HUES48 (cell line): ENCODE results near the gene CAVIN1.
"Not testable (repeated sequence)": the region's sequence is repeated elsewhere in the genome, so short reads cannot be mapped to it uniquely, and the experiment has no call there.

Experiments used
- H3K27ac ChIP-seq: one replicate; pipeline ENCODE4 v1.7.0; 2013; ENCODE audit warnings: low read depth, low read length, inconsistent platforms
- H3K27me3 ChIP-seq: 2 replicates; pipeline ENCODE4 v1.6.1; 2013; ENCODE audit warnings: mild to moderate bottlenecking, low read length; ENCODE audit not compliant: control insufficient read depth, insufficient read depth
- H3K36me3 ChIP-seq: 2 replicates; pipeline ENCODE4 v1.6.1; 2013; ENCODE audit warnings: low read length; ENCODE audit not compliant: control insufficient read depth, insufficient read depth
- H3K4me1 ChIP-seq: 2 replicates; pipeline ENCODE4 v1.6.1; 2013; ENCODE audit warnings: mild to moderate bottlenecking, low read length; ENCODE audit not compliant: control insufficient read depth, insufficient read depth
- H3K4me3 ChIP-seq: 2 replicates; pipeline ENCODE4 v1.5.1; 2013; ENCODE audit warnings: mild to moderate bottlenecking, low read depth, low read length
- H3K9ac ChIP-seq: 2 replicates; pipeline ENCODE4 v1.6.1; 2013; ENCODE audit warnings: mild to moderate bottlenecking, low read depth, low read length, moderate library complexity
- H3K9me3 ChIP-seq: 2 replicates; pipeline ENCODE4 v1.6.1; 2013; ENCODE audit warnings: low read length; ENCODE audit not compliant: control insufficient read depth, insufficient read depth

CAVIN1 gene

GRCh38 chr17:42422958-42423712, at the start of gene CAVIN1:
Gene CAVIN1 (minus strand): TSS chr17:42423256. CDS start chr17:42423097, 159 bp downstream.
- peaks cover 27% of the 10 kb centered on the region for H3K27me3 ChIP-seq
- no peaks in the 10 kb centered on the region for H3K9me3 ChIP-seq
- H3K4me3 ChIP-seq: peak within 1 kb of the TSS; percentile 79
- no peaks in the 10 kb centered on the region for H3K36me3 ChIP-seq
- H3K4me1 ChIP-seq: peaks cover 20% of the 10 kb centered on the region
- H3K27ac ChIP-seq: peak within 1 kb of the TSS; percentile 82
- H3K9ac ChIP-seq: peak within 1 kb of the TSS; percentile 59

- Histone ChIP-seq H3K36me3 (peaks cover 69% of the 10 kb centered on the region), H3K27me3 (no peaks in the 10 kb centered on the region), H3K4me3 (no peak overlapping the region)
These were observed 44.8 kb upstream of the CAVIN1 start for GRCh38 chr17:42467889-42468288.

GRCh38 chr17:42463976-42464400, 40.9 kb upstream of the CAVIN1 start:
- Histone ChIP-seq H3K9me3 (no peaks in the 10 kb centered on the region), H3K27ac (no peak overlapping the region), H3K9ac (no peak overlapping the region), H3K27me3 (no peaks in the 10 kb centered on the region), H3K36me3 (peaks cover 51% of the 10 kb centered on the region), H3K4me1 (peaks cover 12% of the 10 kb centered on the region; the same call in 1 of the 2 replicates), H3K4me3 (no peak overlapping the region)

More at GRCh38 chr17:42467889-42468288, 44.8 kb upstream of the CAVIN1 start:
- Histone ChIP-seq H3K9ac (no peak overlapping the region), H3K4me1 (no peaks in the 10 kb centered on the region), H3K9me3 (no peaks in the 10 kb centered on the region), H3K27ac (no peak overlapping the region)

GRCh38 chr17:42460371-42460770, 37.3 kb upstream of the CAVIN1 start:
- H3K27me3 ChIP-seq: no peaks in the 10 kb centered on the region
- no peak overlapping the region for H3K9ac ChIP-seq
- no peaks in the 10 kb centered on the region for H3K9me3 ChIP-seq
- H3K27ac ChIP-seq: no peak overlapping the region
- peaks cover 21% of the 10 kb centered on the region for H3K4me1 ChIP-seq
- H3K4me3 ChIP-seq: no peak overlapping the region
- H3K36me3 ChIP-seq: peaks cover 21% of the 10 kb centered on the region

GRCh38 chr17:42459801-42460281, 36.8 kb upstream of the CAVIN1 start:
- H3K4me3 ChIP-seq: peak overlapping the region; percentile 85
- peaks cover 21% of the 10 kb centered on the region for H3K4me1 ChIP-seq
- no peak overlapping the region for H3K9ac ChIP-seq
- H3K36me3 ChIP-seq: peaks cover 21% of the 10 kb centered on the region
- no peak overlapping the region for H3K27ac ChIP-seq
- no peaks in the 10 kb centered on the region for H3K27me3 ChIP-seq
- no peaks in the 10 kb centered on the region for H3K9me3 ChIP-seq

- H3K4me3 ChIP-seq: peak overlapping the region; percentile 85
- no peaks in the 10 kb centered on the region for H3K27me3 ChIP-seq
- peaks cover 18% of the 10 kb centered on the region for H3K36me3 ChIP-seq
- peaks cover 21% of the 10 kb centered on the region for H3K4me1 ChIP-seq
- peak overlapping the region; percentile 72 for H3K27ac ChIP-seq
- H3K9me3 ChIP-seq: no peaks in the 10 kb centered on the region
- peak overlapping the region; percentile 76; the same call in 1 of the 2 replicates for H3K9ac ChIP-seq
These were observed 36.3 kb upstream of the CAVIN1 start for GRCh38 chr17:42459256-42459800.

- H3K27ac ChIP-seq: peak within 1 kb of the TSS; percentile 72
- H3K27me3 ChIP-seq: no peaks in the 10 kb centered on the region
- H3K36me3 ChIP-seq: peaks cover 12% of the 10 kb centered on the region
- peak within 1 kb of the TSS; percentile 85 for H3K4me3 ChIP-seq
- peak within 1 kb of the TSS; percentile 76 for H3K9ac ChIP-seq
- peaks cover 21% of the 10 kb centered on the region for H3K4me1 ChIP-seq
- no peaks in the 10 kb centered on the region for H3K9me3 ChIP-seq
These were observed 35.6 kb upstream of the CAVIN1 start, which contains the start of gene ATP6V0A1 for GRCh38 chr17:42458497-42459255. Gene ATP6V0A1 (plus strand): TSS chr17:42458878. CDS start chr17:42460895, 2,017 bp downstream.

- Histone ChIP-seq H3K36me3 (peaks cover 7% of the 10 kb centered on the region), H3K27ac (no peak overlapping the region), H3K9ac (no peak overlapping the region), H3K4me1 (peaks cover 21% of the 10 kb centered on the region), H3K4me3 (no peak overlapping the region), H3K9me3 (no peaks in the 10 kb centered on the region), H3K27me3 (no peaks in the 10 kb centered on the region)
These were observed 34.2 kb upstream of the CAVIN1 start for GRCh38 chr17:42457107-42457792.

GRCh38 chr17:42456223-42457106, 33.4 kb upstream of the CAVIN1 start:
- Histone ChIP-seq H3K4me3 (no peak overlapping the region), H3K4me1 (peaks cover 21% of the 10 kb centered on the region), H3K27ac (no peak overlapping the region), H3K27me3 (no peaks in the 10 kb centered on the region), H3K9me3 (no peaks in the 10 kb centered on the region), H3K9ac (no peak overlapping the region), H3K36me3 (peaks cover 7% of the 10 kb centered on the region)

- H3K36me3 ChIP-seq, H3K27me3 ChIP-seq, H3K4me3 ChIP-seq, H3K9me3 ChIP-seq, H3K27ac ChIP-seq, H3K9ac ChIP-seq: not testable (repeated sequence)
- H3K4me1 ChIP-seq: peaks cover 15% of the 10 kb centered on the region
These were observed 31.9 kb upstream of the CAVIN1 start for GRCh38 chr17:42454987-42455386.
